ENCODE measurements around the gene PPP1R3A. TPM values are rescaled to one million over a fixed set of nuclear protein-coding genes. Genes with fewer than 3 reads are reported as not detected.

Gene PPP1R3A
- total and polyA plus RNA-seq, 2 donors (not counting 1 experiment from before 2014, with no cell fraction given): not detected

GRCh38 chr7:113915956-113916355 lies 2.9 kb downstream of the PPP1R3A start:
- Histone ChIP-seq H3K9me3 (ENCODE audit: control extremely low read depth in 1 of 3, control insufficient read depth in 2 of 3, insufficient read depth in 1 of 3, low read length in 2 of 3) (no peaks in the 10 kb centered on the region), H3K79me2 (ENCODE audit: control insufficient read depth, insufficient read depth, low read length) (no peaks in the 10 kb centered on the region), H3K4me1 (ENCODE audit: control insufficient read depth in 2 of 2, insufficient read depth in 2 of 2, low read length in 2 of 2) (no peaks in the 10 kb centered on the region), H3K4me3 (ENCODE audit: control extremely low read depth in 1 of 5, extremely low read depth in 1 of 5, insufficient read depth in 1 of 5, low read depth in 2 of 5, low read length in 4 of 5) (no peak overlapping the region), H3K4me2 (replicated peaks; ENCODE audit: low read depth, low read length, poor library complexity, severe bottlenecking) (no peak overlapping the region), H3K36me3 (replicated peaks in 1 of 2; ENCODE audit: control extremely low read depth in 1 of 2, control insufficient read depth in 1 of 2, extremely low read depth in 1 of 2, insufficient read depth in 2 of 2, low read length in 1 of 2) (no peaks in the 10 kb centered on the region), H2AFZ (ENCODE audit: insufficient read depth, low read depth, low read length, poor library complexity, severe bottlenecking) (no peak overlapping the region), H4K20me1 (ENCODE audit: control insufficient read depth, insufficient read depth, low read length, poor library complexity, severe bottlenecking) (no peaks in the 10 kb centered on the region), H3K9ac (ENCODE audit: low read length) (no peak overlapping the region), H3K27ac (ENCODE audit: low read length in 2 of 2) (no peak overlapping the region), H3K27me3 (replicated peaks in 1 of 4; ENCODE audit: control extremely low read depth in 1 of 4, control insufficient read depth in 3 of 4, insufficient read depth in 4 of 4, low read length in 3 of 4) (no peaks in the 10 kb centered on the region)
- H3K9me3 Mint-ChIP-seq (ENCODE audit: insufficient read depth): no peaks in the 10 kb centered on the region
- no peaks in the 10 kb centered on the region for H3K27me3 Mint-ChIP-seq
- H3K4me3 Mint-ChIP-seq: no peak overlapping the region
- CTCF ChIA-PET: no interaction called here
- TF ChIP-seq EZH2 (IDR thresholded peaks at IDR 0.05; ENCODE audit: borderline replicate concordance, insufficient read depth, low read depth, low read length, poor library complexity, severe bottlenecking) (no peak), CTCF (IDR thresholded peaks at IDR 0.05) (no peak)
- WGBS (ENCODE audit: insufficient coverage): no CpG with 5 or more reads among the region's 2 CpGs
- no peaks in the 10 kb centered on the region for H3K4me1 Mint-ChIP-seq
- intact Hi-C loops (cut with micrococcal nuclease): no loop called here
- no peak for DNase-seq
- H3K27ac Mint-ChIP-seq: no peak overlapping the region
- POLR2A ChIA-PET: no interaction called here
- ATAC-seq (ENCODE audit: low read depth): no peak

DNA sequence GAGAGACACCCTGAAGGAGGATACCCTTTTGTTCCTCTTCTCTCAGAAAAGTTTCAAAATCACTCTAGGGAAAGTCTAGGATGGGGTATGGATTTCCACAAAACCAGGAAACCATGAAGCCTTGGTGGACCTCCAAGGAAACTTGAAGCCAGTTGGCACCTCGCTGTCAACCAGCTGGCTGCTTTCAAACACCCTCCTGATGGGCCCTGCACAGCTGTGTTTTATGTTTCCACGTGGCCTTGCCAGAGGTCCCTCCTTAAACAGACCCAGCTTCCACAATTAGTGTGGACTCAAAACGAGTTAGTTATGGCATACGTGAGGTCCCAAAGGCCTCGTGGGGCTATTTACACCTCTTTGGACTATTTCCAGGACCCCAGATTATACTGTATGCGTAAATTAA lies 5.9 kb downstream of the PPP1R3A start:
- Histone ChIP-seq H3K79me2 (ENCODE audit: control insufficient read depth, insufficient read depth, low read length) (no peaks in the 10 kb centered on the region), H3K9ac (ENCODE audit: low read length) (no peak overlapping the region), H3K27ac (ENCODE audit: low read length in 2 of 2) (no peak overlapping the region), H3K9me3 (ENCODE audit: control extremely low read depth in 1 of 3, control insufficient read depth in 2 of 3, insufficient read depth in 1 of 3, low read length in 2 of 3) (no peaks in the 10 kb centered on the region), H2AFZ (ENCODE audit: insufficient read depth, low read depth, low read length, poor library complexity, severe bottlenecking) (no peak overlapping the region), H3K36me3 (replicated peaks in 1 of 2; ENCODE audit: control extremely low read depth in 1 of 2, control insufficient read depth in 1 of 2, extremely low read depth in 1 of 2, insufficient read depth in 2 of 2, low read length in 1 of 2) (no peaks in the 10 kb centered on the region), H4K20me1 (ENCODE audit: control insufficient read depth, insufficient read depth, low read length, poor library complexity, severe bottlenecking) (no peaks in the 10 kb centered on the region), H3K4me2 (replicated peaks; ENCODE audit: low read depth, low read length, poor library complexity, severe bottlenecking) (no peak overlapping the region), H3K4me1 (ENCODE audit: control insufficient read depth in 2 of 2, insufficient read depth in 2 of 2, low read length in 2 of 2) (no peaks in the 10 kb centered on the region), H3K4me3 (ENCODE audit: control extremely low read depth in 1 of 5, extremely low read depth in 1 of 5, insufficient read depth in 1 of 5, low read depth in 2 of 5, low read length in 4 of 5) (no peak overlapping the region), H3K27me3 (replicated peaks in 1 of 4; ENCODE audit: control extremely low read depth in 1 of 4, control insufficient read depth in 3 of 4, insufficient read depth in 4 of 4, low read length in 3 of 4) (no peaks in the 10 kb centered on the region)
- ChIA-PET POLR2A (no interaction called here), CTCF (no interaction called here)
- TF ChIP-seq CTCF (IDR thresholded peaks at IDR 0.05) (no peak), EZH2 (IDR thresholded peaks at IDR 0.05; ENCODE audit: borderline replicate concordance, insufficient read depth, low read depth, low read length, poor library complexity, severe bottlenecking) (no peak)
- ATAC-seq (ENCODE audit: low read depth) (no peak), DNase-seq (no peak)
- Mint-ChIP-seq H3K9me3 (ENCODE audit: insufficient read depth) (no peaks in the 10 kb centered on the region), H3K27me3 (no peaks in the 10 kb centered on the region), H3K4me1 (no peaks in the 10 kb centered on the region), H3K27ac (no peak overlapping the region), H3K4me3 (no peak overlapping the region)
- intact Hi-C loops (cut with micrococcal nuclease): no loop called here
- WGBS (ENCODE audit: insufficient coverage): 86% methylated on average over 4 of the region's 6 CpGs

All from B cell (primary cell).